Jurkat, Clone E6-1 (cell line): ENCODE results near the gene CGREF1.

Experiments used
- DNase-seq: peaks from one replicate; pipeline ENCODE4 v3.0.0-alpha.2; 2011; ENCODE audit warnings: low read depth, low spot score
- H3K4me3 ChIP-seq: 2 replicates; pipeline ENCODE4 v1.5.1; 2011; ENCODE audit warnings: mild to moderate bottlenecking, low read length, control low read depth, moderate library complexity

Gene CGREF1

GRCh38 chr2:27139310-27139709 lies 20.4 kb upstream of the CGREF1 start, which contains the start of gene PRR30:
TSS of gene PRR30 (minus strand) at chr2:27139410. CDS start at chr2:27138329, 1,081 bp downstream.
- no peak for DNase-seq
- no peak within 1 kb of the TSS for H3K4me3 ChIP-seq

- no peak for DNase-seq
- H3K4me3 ChIP-seq: no peak overlapping the region
Measured at GRCh38 chr2:27138111-27138510, 19.2 kb upstream of the CGREF1 start.

GRCh38 chr2:27137322-27137935 lies 18.5 kb upstream of the CGREF1 start:
- no peak overlapping the region for H3K4me3 ChIP-seq
- no peak for DNase-seq

GRCh38 chr2:27136751-27137150 lies 17.8 kb upstream of the CGREF1 start:
- no peak for DNase-seq
- H3K4me3 ChIP-seq: no peak overlapping the region

GRCh38 chr2:27135478-27135955 lies 16.6 kb upstream of the CGREF1 start:
- H3K4me3 ChIP-seq: no peak overlapping the region
- peak; percentile 34 for DNase-seq

- DNase-seq: no peak
- peak overlapping the region; percentile 87 for H3K4me3 ChIP-seq
Measured at GRCh38 chr2:27134781-27135477, 16.0 kb upstream of the CGREF1 start.

- peak; percentile 88 for DNase-seq
- H3K4me3 ChIP-seq: peak within 1 kb of the TSS; percentile 87
Measured at GRCh38 chr2:27133905-27134780, 15.2 kb upstream of the CGREF1 start, which contains the start of gene PREB. TSS of gene PREB (minus strand) at chr2:27134636. CDS start at chr2:27134421, 215 bp downstream.

GRCh38 chr2:27133195-27133875 lies 14.4 kb upstream of the CGREF1 start:
- H3K4me3 ChIP-seq: peak overlapping the region; percentile 87
- no peak for DNase-seq

- DNase-seq: no peak
Measured at GRCh38 chr2:27131429-27131828, 12.5 kb upstream of the CGREF1 start.

GRCh38 chr2:27130396-27130795 lies 11.5 kb upstream of the CGREF1 start:
- no peak overlapping the region for H3K4me3 ChIP-seq
- DNase-seq: no peak

More at GRCh38 chr2:27131429-27131828, 12.5 kb upstream of the CGREF1 start:
- no peak overlapping the region for H3K4me3 ChIP-seq

GRCh38 chr2:27128668-27129571 lies 10.0 kb upstream of the CGREF1 start:
- DNase-seq: no peak

GRCh38 chr2:27127883-27128667 lies 9.1 kb upstream of the CGREF1 start:
- H3K4me3 ChIP-seq: no peak overlapping the region
- no peak for DNase-seq

More at GRCh38 chr2:27128668-27129571, 10.0 kb upstream of the CGREF1 start:
- no peak overlapping the region for H3K4me3 ChIP-seq

- no peak overlapping the region for H3K4me3 ChIP-seq
- DNase-seq: no peak
Measured at GRCh38 chr2:27126252-27126710, 7.4 kb upstream of the CGREF1 start.

GRCh38 chr2:27125104-27125503 lies 6.2 kb upstream of the CGREF1 start:
- no peak overlapping the region for H3K4me3 ChIP-seq
- no peak for DNase-seq

GRCh38 chr2:27123302-27124150 lies 4.6 kb upstream of the CGREF1 start, which contains the start of gene ABHD1:
TSS of gene ABHD1 (plus strand) at chr2:27123815. CDS start at chr2:27123949, 134 bp downstream.
- DNase-seq: no peak
- H3K4me3 ChIP-seq: peak within 1 kb of the TSS; percentile 52

- no peak for DNase-seq
- H3K4me3 ChIP-seq: no peak overlapping the region
Measured at GRCh38 chr2:27122791-27123190, 3.9 kb upstream of the CGREF1 start.
